ENCODE results near the gene PIP5KL1. TPM values are rescaled to one million over a fixed set of nuclear protein-coding genes. Genes with fewer than 3 reads are reported as not detected.

The PIP5KL1 gene
- total and polyA plus RNA-seq, 2 of the 4 experiments (the other 2 are of a cell fraction): 0.36 to 3.6 TPM

- H3K4ac ChIP-seq (ENCODE audit: low read depth, low read length): no peak overlapping the region
- no peak overlapping the region for H3K4me3 ChIP-seq (ENCODE audit: insufficient read depth, low read depth, low read length)
- no peak overlapping the region for H4K5ac ChIP-seq (ENCODE audit: low read depth, low read length)
- H3K9me1 ChIP-seq (ENCODE audit: insufficient read depth, low read length): peaks cover 3% of the 10 kb centered on the region; the same call in 1 of the 2 replicates
- TF ChIP-seq CEBPB (IDR thresholded peaks at IDR 0.05; ENCODE audit: low read depth, low read length) (no peak), RFX5 (IDR thresholded peaks at IDR 0.05; ENCODE audit: low read depth, low read length) (no peak), ELK1 (IDR thresholded peaks at IDR 0.05; ENCODE audit: borderline replicate concordance, low read depth, low read length) (no peak), CHD1 (IDR thresholded peaks at IDR 0.05; ENCODE audit: low read depth, low read length) (no peak), RCOR1 (IDR thresholded peaks at IDR 0.05; ENCODE audit: insufficient replicate concordance, low read length) (no peak), MAZ (IDR thresholded peaks at IDR 0.05; ENCODE audit: borderline replicate concordance, low read depth, low read length) (no peak), SMC3 (IDR thresholded peaks at IDR 0.05; ENCODE audit: low read depth, low read length) (no peak), NFE2L2 (IDR thresholded peaks at IDR 0.05; ENCODE audit: low read depth, low read length) (no peak), BHLHE40 (IDR thresholded peaks at IDR 0.05; ENCODE audit: low read depth, low read length) (no peak), MXI1 (IDR thresholded peaks at IDR 0.05; ENCODE audit: borderline replicate concordance, low read depth, low read length) (no peak), RAD21 (IDR thresholded peaks at IDR 0.05; ENCODE audit: low read length) (no peak)
- TF ChIP-seq, protein P1, sequence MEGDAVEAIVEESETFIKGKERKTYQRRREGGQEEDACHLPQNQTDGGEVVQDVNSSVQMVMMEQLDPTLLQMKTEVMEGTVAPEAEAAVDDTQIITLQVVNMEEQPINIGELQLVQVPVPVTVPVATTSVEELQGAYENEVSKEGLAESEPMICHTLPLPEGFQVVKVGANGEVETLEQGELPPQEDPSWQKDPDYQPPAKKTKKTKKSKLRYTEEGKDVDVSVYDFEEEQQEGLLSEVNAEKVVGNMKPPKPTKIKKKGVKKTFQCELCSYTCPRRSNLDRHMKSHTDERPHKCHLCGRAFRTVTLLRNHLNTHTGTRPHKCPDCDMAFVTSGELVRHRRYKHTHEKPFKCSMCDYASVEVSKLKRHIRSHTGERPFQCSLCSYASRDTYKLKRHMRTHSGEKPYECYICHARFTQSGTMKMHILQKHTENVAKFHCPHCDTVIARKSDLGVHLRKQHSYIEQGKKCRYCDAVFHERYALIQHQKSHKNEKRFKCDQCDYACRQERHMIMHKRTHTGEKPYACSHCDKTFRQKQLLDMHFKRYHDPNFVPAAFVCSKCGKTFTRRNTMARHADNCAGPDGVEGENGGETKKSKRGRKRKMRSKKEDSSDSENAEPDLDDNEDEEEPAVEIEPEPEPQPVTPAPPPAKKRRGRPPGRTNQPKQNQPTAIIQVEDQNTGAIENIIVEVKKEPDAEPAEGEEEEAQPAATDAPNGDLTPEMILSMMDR (conservative IDR thresholded peaks at IDR 0.05; ENCODE audit: low read depth, low read length): no peak
- intact Hi-C loops (cut with micrococcal nuclease): loop anchor here (1.0 to 5.0 kb wide), 4 partner anchors 138 to 174 kb away; no protein-coding TSS in a partner anchor
- H4K8ac ChIP-seq (ENCODE audit: low read depth in 2 of 2, low read length in 2 of 2): no peak overlapping the region
- in situ Hi-C loops (cut with MboI; ENCODE audit: low sequenced_read_pairs): no loop called here
- peak overlapping the region; percentile 80 for H2AFZ ChIP-seq (replicated peaks; ENCODE audit: low read length, poor library complexity)
- BruUV-seq (replicated peaks): no TSS peak
- H3K79me1 ChIP-seq (ENCODE audit: low read depth in 1 of 2, low read length in 2 of 2): peaks cover 0 to 10% of the 10 kb centered on the region in 2 experiments; a peak in 1 of 4 replicates
- no peak overlapping the region for H3K56ac ChIP-seq (ENCODE audit: extremely low read depth, insufficient read depth, low read length)
- H3K4me2 ChIP-seq (ENCODE audit: low read depth, low read length): no peak overlapping the region
- CTCF ChIA-PET: interaction anchor here (0.6 to 2.8 kb wide), 11 partner anchors 11 to 156 kb away, joined by 3 to 15 read pairs (median 4); no protein-coding TSS in a partner anchor
- no peak overlapping the region for H2BK5ac ChIP-seq (ENCODE audit: low read depth, low read length, poor library complexity, severe bottlenecking)
- peaks cover 34% of the 10 kb centered on the region for H3K36me3 ChIP-seq (ENCODE audit: control insufficient read depth, insufficient read depth, low read length)
- ATAC-seq (ENCODE audit: low read depth) (no peak), DNase-seq (no peak)
- H4K91ac ChIP-seq (ENCODE audit: insufficient read depth, low read depth, low read length): no peak overlapping the region
- H3K9ac ChIP-seq (ENCODE audit: low read depth, low read length): no peak overlapping the region
- 0 out of 2 replicates have a peak overlapping the region, but pooled peaks have one; percentile 28 for H2AK5ac ChIP-seq (ENCODE audit: low read depth, low read length)
- peak overlapping the region; percentile 66 for H2AK9ac ChIP-seq (replicated peaks; ENCODE audit: low read depth, low read length, poor library complexity)
- dilution Hi-C loops (cut with HindIII; ENCODE audit: low sequenced_read_pairs, unreplicated experiment): no loop called here
- H3K14ac ChIP-seq (replicated peaks; ENCODE audit: low read depth, low read length): no peak overlapping the region
- no peak overlapping the region for H3K27ac ChIP-seq (ENCODE audit: insufficient read depth, low read length)
- WGBS, 2 experiments (ENCODE audit: extremely low coverage in 2 of 2, insufficient read length in 1 of 2): 77% methylated on average over 7 of the region's 14 CpGs; no CpG with 5 or more reads in 1 of the 2 experiments
- POLR2A ChIA-PET (ENCODE audit: unreplicated experiment): no interaction called here
- H2BK15ac ChIP-seq (ENCODE audit: low read depth, low read length): no peak overlapping the region
- H2BK20ac ChIP-seq (ENCODE audit: low read depth, low read length): no peak overlapping the region
- H4K20me1 ChIP-seq (ENCODE audit: insufficient read depth, low read length): peaks cover 12% of the 10 kb centered on the region; the same call in 1 of the 2 replicates
- H2BK120ac ChIP-seq (ENCODE audit: low read depth, low read length): no peak overlapping the region
- peaks cover 5% of the 10 kb centered on the region; the same call in 1 of the 2 replicates for H3K4me1 ChIP-seq (ENCODE audit: control insufficient read depth, insufficient read depth, low read length)
- H3K18ac ChIP-seq (ENCODE audit: low read depth, low read length): no peak overlapping the region
- no peak overlapping the region for H3K23ac ChIP-seq (ENCODE audit: low read depth, low read length)
- H3K9me3 ChIP-seq (ENCODE audit: control insufficient read depth, insufficient read depth, low read length): no peaks in the 10 kb centered on the region
- no peaks in the 10 kb centered on the region for H3K27me3 ChIP-seq (ENCODE audit: control insufficient read depth, insufficient read depth, low read length)
Observed at GRCh38 chr9:127943011-127943662, 12.6 kb upstream of the PIP5KL1 start.

Measured in IMR-90 (cell line).